K562 (cell line): ENCODE data around the gene GNPTAB. TPM values are rescaled to one million over a fixed set of nuclear protein-coding genes. Genes with fewer than 3 reads are reported as not detected.

Experiments
- ATAC-seq: fragments of 200-7000 bp; cut with Tn5 transposase; 3 replicates; pipeline ENCODE4 v1.9.1; 2020; ENCODE audit warnings: moderate library complexity
- BruUV-seq: library from RNA; stranded (reverse); fragments of 400-500 nt; replicated peaks from 2 replicates; lab custom pipeline; 2021; lab: Mats Ljungman, UMichigan
- CTCF ChIA-PET: fragments of 300-600 bp; formaldehyde crosslinking; extraction: SDS; loops from one replicate; lab custom pipeline; 2021; ENCODE audit warnings: low intra/inter-chr PET ratio; lab: Yijun Ruan, JAX
- POLR2A ChIA-PET: fragments of 300-600, 350-650 bp; sonication (Branson Sonifier 250); formaldehyde crosslinking; extraction: SDS; loops from one replicate; lab custom pipeline; 2021; ENCODE audit warnings: antibody characterized with exemption, inconsistent platforms; lab: Yijun Ruan, JAX
- DNase-seq, 4 experiments: peaks; one replicate each; pipeline versions ENCODE4 v3.0.0 to v3.0.0-alpha.2; 2011 to 2018; ENCODE audit warnings: low spot score in 3 of 4, mixed read lengths in 3 of 4; ENCODE audit errors: extremely low read depth in 1 of 4
- FAIRE-seq: peaks from 2 replicates; lab custom pipeline; 2011; peaks lifted over from hg19 to GRCh38; lab: Jason Lieb, UNC
- H2AFZ ChIP-seq: 2 replicates; pipeline ENCODE4 v1.6.0; 2011; ENCODE audit warnings: low read depth, low read length, control low read depth, inconsistent platforms
- H3K27ac ChIP-seq: fragments of 200-600 bp; 3 replicates; pipeline ENCODE4 v1.8.0; 2011; ENCODE audit warnings: low read depth, mild to moderate bottlenecking, control low read depth, inconsistent platforms, low read length, moderate library complexity, mixed read lengths; ENCODE audit errors: extremely low read depth
- H3K27me3 ChIP-seq, 2 experiments: fragments of 300-600 bp in 1 of 2; 2 replicates in 1 of 2; 3 replicates in 1 of 2; pipeline versions ENCODE4 v1.6.0 to v1.8.0; 2011; ENCODE audit warnings: inconsistent platforms in 2 of 2, low read length in 2 of 2, mild to moderate bottlenecking in 1 of 2, mixed read lengths in 1 of 2, moderate library complexity in 1 of 2; ENCODE audit not compliant: control insufficient read depth in 2 of 2, insufficient read depth in 2 of 2
- H3K36me3 ChIP-seq: fragments of 300-600 bp; 3 replicates; pipeline ENCODE4 v1.8.0; 2011; ENCODE audit warnings: mild to moderate bottlenecking, low read length, inconsistent platforms; ENCODE audit not compliant: control insufficient read depth, insufficient read depth
- H3K4me1 ChIP-seq, 2 experiments: fragments of 200-600 bp in 1 of 2; replicated peaks in 1 of 2; 2 replicates in 1 of 2; 3 replicates in 1 of 2; pipeline versions ENCODE4 v1.5.1 to v1.8.0; 2011; ENCODE audit warnings: inconsistent platforms in 2 of 2, low read length in 2 of 2, mild to moderate bottlenecking in 1 of 2, mixed read lengths in 1 of 2, moderate library complexity in 1 of 2; ENCODE audit not compliant: control insufficient read depth in 2 of 2, insufficient read depth in 2 of 2
- H3K4me2 ChIP-seq: 2 replicates; pipeline ENCODE4 v1.6.1; 2011; ENCODE audit warnings: low read length, control low read depth, inconsistent platforms, mixed read lengths; ENCODE audit not compliant: insufficient read depth
- H3K4me3 ChIP-seq: fragments of 200-600 bp; sonication (generic), shearing (Covaris generic); 2 replicates; pipeline ENCODE4 v1.5.1; 2016; ENCODE audit warnings: control low read depth, inconsistent platforms
- H3K79me2 ChIP-seq: fragments of 200-600 bp; 3 replicates; pipeline ENCODE4 v1.8.0; 2011; ENCODE audit warnings: low read length, inconsistent platforms; ENCODE audit not compliant: control insufficient read depth, insufficient read depth
- H3K9ac ChIP-seq, 2 experiments: 2 replicates each; pipeline versions ENCODE4 v1.6.0 to v1.6.1; 2011; ENCODE audit warnings: low read depth in 2 of 2, low read length in 2 of 2, control low read depth in 1 of 2, inconsistent platforms in 1 of 2, mild to moderate bottlenecking in 1 of 2, mixed read lengths in 1 of 2; ENCODE audit not compliant: insufficient read depth in 1 of 2
- H3K9me1 ChIP-seq: one replicate; pipeline ENCODE4 v1.6.0; 2011; ENCODE audit warnings: inconsistent platforms, mild to moderate bottlenecking, low read length, moderate library complexity; ENCODE audit not compliant: control insufficient read depth, insufficient read depth
- H3K9me3 ChIP-seq: replicated peaks from 2 replicates; pipeline ENCODE4 v1.5.1; 2011; ENCODE audit warnings: low read depth, low read length, inconsistent platforms; ENCODE audit not compliant: control insufficient read depth, insufficient read depth
- H4K20me1 ChIP-seq: replicated peaks from 2 replicates; pipeline ENCODE4 v1.6.1; 2011; ENCODE audit warnings: low read length, inconsistent platforms, mixed read lengths; ENCODE audit not compliant: control insufficient read depth, insufficient read depth
- ARID2 ChIP-seq: fragments of 450-650 bp; IDR thresholded peaks from 2 replicates; pipeline ENCODE4 v1.6.1; 2017; ENCODE audit warnings: antibody characterized with exemption, mild to moderate bottlenecking
- CAMTA2 ChIP-seq: fragments of 250-450 bp; sonication (Bioruptor Pico); conservative IDR thresholded peaks from 2 replicates; pipeline ENCODE4 v1.5.1; 2022
- CBFA2T2 ChIP-seq: fragments of 450-650 bp; conservative IDR thresholded peaks from 2 replicates; pipeline ENCODE4 v1.6.1; 2017; ENCODE audit warnings: mild to moderate bottlenecking
- ELF1 ChIP-seq: fragments of 200-800 bp; sonication (Bioruptor generic); IDR thresholded peaks from 2 replicates; pipeline ENCODE4 v1.6.1; 2016; ENCODE audit warnings: missing genetic modification characterization, missing compliant biosample characterization
- POU5F1 ChIP-seq: fragments of 150-350 bp; IDR thresholded peaks from 2 replicates; pipeline ENCODE4 v1.6.1; 2014; ENCODE audit warnings: borderline replicate concordance, low read length, low read depth, mild to moderate bottlenecking; ENCODE audit not compliant: partially characterized antibody
- RBBP5 ChIP-seq: fragments of 200-600 bp; sonication (generic); IDR thresholded peaks from 2 replicates; pipeline ENCODE4 v1.6.1; 2012; ENCODE audit warnings: borderline replicate concordance, mild to moderate bottlenecking, low read length, control low read depth, inconsistent platforms; ENCODE audit not compliant: insufficient read depth, poor library complexity, severe bottlenecking
- TGIF2 ChIP-seq: sonication (generic); formaldehyde crosslinking; IDR thresholded peaks from 2 replicates; pipeline ENCODE4 v1.8.1; 2022; ENCODE audit warnings: mild to moderate bottlenecking, missing genetic modification reagents, moderate library complexity
- ZNF146 ChIP-seq: IDR thresholded peaks from one replicate; pipeline ENCODE4 v1.6.1; 2018; ENCODE audit warnings: missing compliant biosample characterization; ENCODE audit not compliant: unreplicated experiment
- ZNF764 ChIP-seq: fragments of 250-450 bp; sonication (Bioruptor Pico); IDR thresholded peaks from 2 replicates; pipeline ENCODE4 v1.4.0; 2020; ENCODE audit warnings: low read depth, mild to moderate bottlenecking, moderate library complexity
- WGBS: fragments of 100-300 bp; shearing (Covaris generic); methylation state at CpG from one replicate; pipeline ENCODE4 v1.1.6; 2016; ENCODE audit warnings: low coverage, mixed read lengths; ENCODE audit not compliant: insufficient coverage; ENCODE audit errors: missing lambda C conversion rate; 5-methylcytosine and 5-hydroxymethylcytosine counted together
- in situ Hi-C: fragments of 300-500 bp; cut with MboI; formaldehyde crosslinking; loops from 4 replicates; pipeline ENCODE4 v1.15.0; 2018; ENCODE audit warnings: inconsistent platforms, mixed read lengths
- intact Hi-C: fragments of 100-400 bp; cut with micrococcal nuclease; formaldehyde crosslinking; loops from 2 replicates; pipeline ENCODE4 v1.14.2; 2022
- polyA plus RNA-seq, 8 experiments: library from polyadenylated mRNA; depleted of rRNA in 4 of 8; stranded (reverse) in 5 of 8; unstranded in 3 of 8; fragments of >200 nt; fragmentation: Nextera tagmentation in 2 of 8; fragmentation: Illumina TruSeq in 1 of 8; extraction: Ambion mirVana in 2 of 8; extraction: Trizol in 1 of 8; gene quantifications; 2 replicates each; pipeline versions ENCODE4 v1.2.1 to v1.2.3, GENCODE V29; 2011 to 2014; ENCODE audit warnings: inconsistent platforms in 1 of 8, missing spikeins in 1 of 8
- total RNA-seq, 7 experiments: library from RNA; depleted of rRNA in 6 of 7; stranded (reverse); fragments of >200 nt in 6 of 7; fragmentation: Illumina TruSeq in 2 of 7; extraction: Trizol in 2 of 7; gene quantifications; 2 replicates each; pipeline versions ENCODE4 v1.2.1 to v1.2.3, GENCODE V29; 2011 to 2021; ENCODE audit warnings: low replicate concordance in 1 of 7

GNPTAB gene
- total and polyA plus RNA-seq, 9 of the 15 experiments (the other 6 are each of a cell fraction or from before 2014, with no cell fraction given), result 5.9 to 23.2 (median 19.3) TPM

GRCh38 chr12:101804409-101804808, 26.4 kb downstream of the GNPTAB start:
- Histone ChIP-seq H3K27ac (no peak overlapping the region), H3K79me2 (no peaks in the 10 kb centered on the region), H3K9me1 (no peaks in the 10 kb centered on the region), H4K20me1 (no peaks in the 10 kb centered on the region), H3K9me3 (no peaks in the 10 kb centered on the region), H3K4me3 (no peak overlapping the region), H3K36me3 (no peaks in the 10 kb centered on the region), H3K4me1 (no peaks in the 10 kb centered on the region; a peak in 1 of 5 replicates), H3K4me2 (no peak overlapping the region), H2AFZ (no peak overlapping the region), H3K27me3 (no peaks in the 10 kb centered on the region), H3K9ac (no peak overlapping the region)
- FAIRE-seq, result no peak
- intact Hi-C loops, result no loop called here
- POLR2A ChIA-PET, result interaction anchor here (1.8 kb wide), 1 partner anchor 11 kb away, joined by 4 read pairs; no protein-coding TSS in a partner anchor
- no peak for ATAC-seq
- DNase-seq, result no peak
- 48% methylated on average over 3 of the region's 3 CpGs for WGBS
- CTCF ChIA-PET, result no interaction called here
- BruUV-seq, result no TSS peak
- TF ChIP-seq POU5F1 (no peak), ZNF146 (no peak), ZNF764 (no peak), ELF1 (tag) (no peak), CBFA2T2 (no peak), ARID2 (no peak), TGIF2 (no peak), CAMTA2 (CRISPR knock-in tag) (no peak), RBBP5 (no peak)
- TF ChIP-seq, all 486 proteins: peak for 0
- in situ Hi-C loops, result no loop called here
